Epithelial cell of esophagus (primary cell): Measurements from ENCODE around the gene TIMM9.

ENCODE experiments used
- DNase-seq: peaks from one replicate; pipeline ENCODE4 v3.0.0; 2010; ENCODE audit warnings: low read depth
- H3K4me3 ChIP-seq: 2 replicates; pipeline ENCODE4 v1.5.1; 2011; ENCODE audit warnings: mild to moderate bottlenecking, low read length, control low read depth
- TF ChIP-seq, protein P1 (sequence below): IDR thresholded peaks from 2 replicates; pipeline ENCODE4 v1.5.1; 2011; ENCODE audit warnings: low read depth, mild to moderate bottlenecking, low read length, control low read depth, inconsistent platforms; ENCODE audit not compliant: insufficient read depth; ENCODE audit errors: missing control alignments

Gene TIMM9, protein sequence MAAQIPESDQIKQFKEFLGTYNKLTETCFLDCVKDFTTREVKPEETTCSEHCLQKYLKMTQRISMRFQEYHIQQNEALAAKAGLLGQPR

DNA sequence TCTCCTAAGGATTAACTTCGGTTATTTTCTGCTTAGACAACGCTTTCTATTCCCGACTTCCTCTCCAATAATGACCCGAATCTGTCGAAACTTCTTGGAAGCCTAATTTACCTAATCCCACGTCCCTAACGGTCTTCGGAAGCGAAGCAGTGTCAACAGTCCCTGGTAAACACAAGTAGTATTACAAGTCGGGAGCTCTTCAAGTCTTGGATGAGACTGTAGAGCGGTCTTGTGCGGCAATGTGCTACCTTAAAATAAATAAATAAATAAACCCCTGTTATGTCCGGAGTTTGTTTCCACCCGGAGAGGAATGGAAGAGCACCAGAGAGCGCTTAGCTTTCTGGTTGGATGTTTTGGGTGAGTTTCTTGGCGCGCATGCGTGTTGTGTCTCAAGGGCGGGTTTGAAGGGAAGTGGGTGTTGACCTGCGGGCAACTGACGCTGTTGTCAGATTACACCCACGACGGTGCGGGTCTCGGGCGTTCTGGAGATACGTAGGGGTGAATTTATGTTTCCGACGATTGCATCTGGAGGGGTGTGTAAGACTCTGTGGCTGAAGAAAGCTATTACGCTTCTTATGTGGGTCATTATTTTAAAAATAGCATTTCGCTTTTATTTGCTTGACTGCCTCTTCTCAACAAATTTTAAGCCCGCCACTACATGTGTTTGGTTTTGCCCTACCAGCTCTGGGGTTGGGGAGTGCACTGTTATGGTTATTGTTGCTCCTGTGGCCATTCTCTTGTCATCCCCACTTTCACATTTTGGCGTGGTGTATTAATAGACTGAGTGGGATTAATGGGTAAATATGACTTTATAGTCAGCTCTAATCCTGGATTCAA is at the start of gene TIMM9, which contains the start of gene KIAA0586:
TIMM9 (minus strand) TSS at position 251 of the 837 bp plus-strand sequence. CDS start 15,586 bp downstream, outside the sequence.
KIAA0586 (plus strand) TSS at position 439 of the 837 bp plus-strand sequence. CDS start 546 bp downstream, outside the sequence.
- TF ChIP-seq, protein P1, sequence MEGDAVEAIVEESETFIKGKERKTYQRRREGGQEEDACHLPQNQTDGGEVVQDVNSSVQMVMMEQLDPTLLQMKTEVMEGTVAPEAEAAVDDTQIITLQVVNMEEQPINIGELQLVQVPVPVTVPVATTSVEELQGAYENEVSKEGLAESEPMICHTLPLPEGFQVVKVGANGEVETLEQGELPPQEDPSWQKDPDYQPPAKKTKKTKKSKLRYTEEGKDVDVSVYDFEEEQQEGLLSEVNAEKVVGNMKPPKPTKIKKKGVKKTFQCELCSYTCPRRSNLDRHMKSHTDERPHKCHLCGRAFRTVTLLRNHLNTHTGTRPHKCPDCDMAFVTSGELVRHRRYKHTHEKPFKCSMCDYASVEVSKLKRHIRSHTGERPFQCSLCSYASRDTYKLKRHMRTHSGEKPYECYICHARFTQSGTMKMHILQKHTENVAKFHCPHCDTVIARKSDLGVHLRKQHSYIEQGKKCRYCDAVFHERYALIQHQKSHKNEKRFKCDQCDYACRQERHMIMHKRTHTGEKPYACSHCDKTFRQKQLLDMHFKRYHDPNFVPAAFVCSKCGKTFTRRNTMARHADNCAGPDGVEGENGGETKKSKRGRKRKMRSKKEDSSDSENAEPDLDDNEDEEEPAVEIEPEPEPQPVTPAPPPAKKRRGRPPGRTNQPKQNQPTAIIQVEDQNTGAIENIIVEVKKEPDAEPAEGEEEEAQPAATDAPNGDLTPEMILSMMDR = no peak
- DNase-seq = peak; percentile 99
- H3K4me3 ChIP-seq = peak within 1 kb of the TSS; percentile 91

DNA sequence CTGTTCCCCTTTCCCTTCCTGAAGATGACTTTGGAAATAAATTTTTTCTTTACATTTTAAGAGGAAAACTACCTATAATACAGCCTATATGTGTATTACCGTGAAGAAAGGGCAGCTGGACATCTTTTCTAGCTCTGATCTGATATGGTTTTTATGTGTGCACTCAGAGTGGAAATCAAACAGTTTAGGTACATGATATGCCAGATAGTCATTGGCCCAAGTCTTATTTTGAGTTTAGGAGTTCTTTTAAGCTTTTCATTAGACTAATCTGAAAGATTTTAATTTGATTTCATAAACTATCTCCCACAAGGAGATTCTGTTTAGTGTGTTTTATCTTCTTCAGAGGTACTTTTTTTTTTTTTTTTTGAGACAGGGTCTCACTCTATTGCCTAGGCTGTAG is 49.0 kb upstream of the TIMM9 start:
- TF ChIP-seq, protein P1 = no peak
- no peak for DNase-seq
- no peak overlapping the region for H3K4me3 ChIP-seq

DNA sequence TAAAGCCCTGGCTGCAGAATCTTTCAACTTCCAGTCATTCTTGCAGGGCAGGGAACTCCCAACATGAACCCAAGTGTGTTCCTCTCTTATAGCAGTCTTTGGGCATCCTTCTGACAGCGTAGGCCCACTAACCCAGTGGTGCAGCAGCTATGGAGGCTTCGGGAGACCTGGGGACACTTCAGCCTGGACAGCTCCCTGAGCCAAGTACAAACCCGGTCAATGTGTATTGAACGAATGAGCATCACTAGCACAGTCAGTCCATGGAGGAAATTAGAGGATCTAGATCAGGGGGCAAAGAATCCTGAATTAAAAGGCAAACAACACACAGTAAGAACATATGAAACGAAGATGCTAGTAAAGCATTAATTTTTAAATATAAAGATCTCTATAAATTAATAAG is 42.0 kb upstream of the TIMM9 start:
- TF ChIP-seq, protein P1 = no peak
- DNase-seq = no peak
- no peak overlapping the region for H3K4me3 ChIP-seq

DNA sequence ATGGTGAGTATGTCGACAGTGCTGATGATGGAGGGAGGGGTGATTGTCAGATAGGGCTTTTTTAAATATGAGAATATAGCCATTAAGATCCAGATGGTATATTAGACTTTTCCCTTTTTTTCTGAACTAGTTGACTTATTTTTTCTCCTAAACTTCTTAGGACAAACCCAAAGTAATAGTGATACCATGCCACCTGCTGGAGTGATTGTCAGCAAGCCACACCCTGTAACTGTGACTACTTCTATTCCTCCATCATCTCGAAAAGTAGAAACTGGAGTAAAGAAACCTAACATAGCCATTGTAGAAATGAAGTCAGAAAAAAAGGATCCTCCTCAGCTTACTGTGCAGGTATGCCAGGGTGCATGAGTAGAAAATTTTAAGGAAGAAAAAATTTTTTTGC is 40.2 kb upstream of the TIMM9 start:
- DNase-seq = no peak
- no peak overlapping the region for H3K4me3 ChIP-seq
- TF ChIP-seq, protein P1 = no peak

DNA sequence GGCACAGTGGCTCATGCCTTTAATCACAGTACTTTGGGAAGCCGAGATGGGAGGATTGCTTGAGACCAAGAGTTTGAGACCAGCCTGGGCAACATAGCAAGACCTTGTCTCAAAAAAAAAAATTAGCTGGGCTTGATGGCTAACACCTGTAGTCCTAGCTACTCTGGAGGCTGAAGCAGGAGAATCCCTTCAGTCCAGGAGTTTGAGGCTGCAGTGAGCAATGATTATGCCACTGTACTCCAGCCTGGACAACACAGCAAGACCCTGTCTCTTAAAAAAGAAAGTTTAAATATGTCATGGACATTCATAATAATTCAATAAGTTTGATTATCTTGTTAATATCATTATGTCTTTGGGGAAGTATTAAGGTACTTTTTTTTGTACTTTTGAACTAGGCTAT is 39.1 kb upstream of the TIMM9 start:
- no peak overlapping the region for H3K4me3 ChIP-seq
- TF ChIP-seq, protein P1 = no peak
- DNase-seq = no peak

DNA sequence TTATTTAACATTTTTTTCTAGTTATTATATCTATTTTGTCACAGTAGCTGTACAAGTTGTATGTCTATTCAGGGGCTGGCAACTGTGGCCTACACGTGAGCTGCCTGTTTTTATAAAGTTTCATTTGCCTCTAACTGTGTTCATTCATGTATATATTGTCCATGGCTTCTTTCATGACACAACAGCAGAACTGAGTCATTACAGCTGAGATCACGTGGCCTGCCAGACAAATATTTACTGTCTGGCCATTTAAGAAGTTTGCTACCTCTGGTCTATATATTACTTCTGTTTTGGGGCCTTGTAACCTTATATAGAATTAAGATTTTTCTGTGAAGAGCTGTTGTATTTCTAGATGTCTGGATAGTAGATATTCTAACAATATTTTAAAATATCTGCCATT is 38.1 kb upstream of the TIMM9 start:
- DNase-seq = peak; percentile 78
- TF ChIP-seq, protein P1 = no peak
- H3K4me3 ChIP-seq = no peak overlapping the region

DNA sequence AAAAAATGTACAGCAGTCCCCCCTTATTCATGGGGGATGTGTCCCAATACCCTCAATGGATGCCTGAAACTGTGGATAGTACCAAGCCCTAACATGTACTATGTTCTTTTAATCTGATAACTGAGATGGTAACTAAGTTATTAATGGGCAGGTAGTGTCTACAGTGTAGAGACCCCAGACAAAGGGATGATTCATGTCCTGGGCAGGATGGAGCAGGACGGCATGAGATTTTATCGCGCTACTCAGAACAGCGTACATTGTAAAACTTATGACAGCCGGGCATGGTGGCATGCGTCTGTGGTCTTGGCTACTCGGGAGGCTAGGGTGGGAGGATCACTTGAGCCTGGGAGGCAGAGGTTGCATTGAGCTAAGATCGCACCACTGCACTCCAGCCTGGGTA is 37.3 kb upstream of the TIMM9 start:
- peak; percentile 42 for DNase-seq
- H3K4me3 ChIP-seq = no peak overlapping the region
- TF ChIP-seq, protein P1 = no peak
